Fibroblast of the aortic adventitia (primary cell): ENCODE results near the gene ITGB2. TPM values are rescaled to one million over a fixed set of nuclear protein-coding genes. Genes with fewer than 3 reads are reported as not detected.

Experiments used
- DNase-seq: peaks from one replicate; pipeline ENCODE4 v3.0.0-alpha.2; 2010; ENCODE audit warnings: low read depth
- H3K4me3 ChIP-seq: 2 replicates; pipeline ENCODE4 v1.5.1; 2011; ENCODE audit warnings: low read depth, mild to moderate bottlenecking, control low read depth, low read length, moderate library complexity
- total RNA-seq: library from RNA; depleted of rRNA; stranded (reverse); fragments of >200 nt; gene quantifications from 2 replicates; pipeline ENCODE4 v1.2.3, GENCODE V29; 2012; ENCODE audit warnings: low replicate concordance
- TF ChIP-seq, protein P1 (sequence below): IDR thresholded peaks from 2 replicates; pipeline ENCODE4 v1.5.1; 2011; ENCODE audit warnings: mild to moderate bottlenecking, low read length, control low read depth, inconsistent platforms; ENCODE audit not compliant: insufficient read depth

The ITGB2 gene
- total RNA-seq, 1 donor: 0.09 TPM

DNA sequence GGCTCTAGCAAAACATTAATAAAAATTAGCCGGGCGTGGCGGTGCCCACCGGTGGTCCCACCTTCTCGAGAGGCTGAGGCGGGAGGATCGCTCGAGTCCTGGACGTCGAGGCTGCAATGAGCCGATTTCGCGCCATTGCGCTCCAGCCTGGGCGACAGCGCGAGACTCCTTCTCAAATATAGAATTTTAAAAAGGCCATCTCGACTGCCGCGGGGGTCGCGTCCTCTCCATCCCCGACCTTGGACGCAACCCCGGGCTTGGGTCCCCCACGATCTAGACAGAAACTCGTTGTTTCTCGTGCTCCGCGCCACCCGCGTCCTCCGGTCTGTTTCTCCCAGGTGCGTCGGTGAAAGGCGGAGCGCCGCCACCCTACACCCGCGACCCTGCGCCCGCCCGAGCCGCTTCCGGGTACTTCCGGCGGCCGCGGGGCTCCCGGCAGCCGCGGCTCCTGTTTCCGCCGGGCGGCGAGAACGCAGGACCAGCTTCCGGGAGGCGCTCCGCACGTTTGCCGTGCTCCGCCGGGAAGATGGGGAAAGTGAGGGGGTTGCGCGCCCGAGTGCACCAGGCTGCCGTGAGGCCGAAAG, 18.9 kb upstream of the ITGB2 start, which contains the start of gene SLX9:
SLX9 (plus strand) TSS at position 498 of the 584 bp plus-strand sequence; CDS start at position 527, 29 bp downstream.
- H3K4me3 ChIP-seq: peak within 1 kb of the TSS; percentile 92
- DNase-seq: peak; percentile 73
- TF ChIP-seq, protein P1, sequence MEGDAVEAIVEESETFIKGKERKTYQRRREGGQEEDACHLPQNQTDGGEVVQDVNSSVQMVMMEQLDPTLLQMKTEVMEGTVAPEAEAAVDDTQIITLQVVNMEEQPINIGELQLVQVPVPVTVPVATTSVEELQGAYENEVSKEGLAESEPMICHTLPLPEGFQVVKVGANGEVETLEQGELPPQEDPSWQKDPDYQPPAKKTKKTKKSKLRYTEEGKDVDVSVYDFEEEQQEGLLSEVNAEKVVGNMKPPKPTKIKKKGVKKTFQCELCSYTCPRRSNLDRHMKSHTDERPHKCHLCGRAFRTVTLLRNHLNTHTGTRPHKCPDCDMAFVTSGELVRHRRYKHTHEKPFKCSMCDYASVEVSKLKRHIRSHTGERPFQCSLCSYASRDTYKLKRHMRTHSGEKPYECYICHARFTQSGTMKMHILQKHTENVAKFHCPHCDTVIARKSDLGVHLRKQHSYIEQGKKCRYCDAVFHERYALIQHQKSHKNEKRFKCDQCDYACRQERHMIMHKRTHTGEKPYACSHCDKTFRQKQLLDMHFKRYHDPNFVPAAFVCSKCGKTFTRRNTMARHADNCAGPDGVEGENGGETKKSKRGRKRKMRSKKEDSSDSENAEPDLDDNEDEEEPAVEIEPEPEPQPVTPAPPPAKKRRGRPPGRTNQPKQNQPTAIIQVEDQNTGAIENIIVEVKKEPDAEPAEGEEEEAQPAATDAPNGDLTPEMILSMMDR: no peak

DNA sequence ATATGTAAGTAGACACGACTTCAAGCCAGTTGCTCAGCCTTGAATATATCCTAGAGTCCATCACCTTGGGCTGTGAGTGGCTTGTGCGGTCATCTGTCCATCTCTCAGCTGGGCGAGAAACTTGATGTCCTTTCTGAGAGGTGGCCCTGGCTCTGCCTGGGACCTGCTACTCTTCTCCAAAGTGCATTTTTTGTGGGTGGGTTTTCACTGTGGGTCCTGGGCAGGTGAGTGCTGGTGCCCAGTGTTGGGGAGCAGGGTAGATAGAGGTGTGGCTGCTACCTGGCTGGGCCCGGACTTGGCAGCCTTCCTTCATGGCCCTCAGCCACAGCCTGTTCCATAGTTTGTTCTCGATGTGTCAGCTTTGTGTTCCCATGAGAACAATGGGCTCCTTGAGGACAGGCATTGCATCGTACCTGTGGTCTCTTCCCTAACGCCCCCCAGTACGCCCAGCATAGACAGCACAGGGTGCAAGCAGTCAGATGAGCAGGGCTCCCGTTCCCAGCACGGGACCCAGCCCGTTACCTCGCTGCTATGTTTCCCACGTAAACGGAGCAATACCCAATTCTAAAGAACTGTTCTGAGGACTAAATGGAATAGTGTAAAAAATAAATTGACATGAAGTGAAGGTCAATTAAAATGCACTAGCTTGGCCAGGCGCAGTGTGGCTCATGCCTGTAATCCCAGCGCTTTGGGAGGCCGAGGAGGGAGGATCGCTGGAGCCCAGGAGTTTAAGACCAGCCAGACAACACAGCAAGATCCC, 18.3 kb upstream of the ITGB2 start:
- no peak for DNase-seq
- TF ChIP-seq, protein P1: no peak
- H3K4me3 ChIP-seq: peak overlapping the region; percentile 92

DNA sequence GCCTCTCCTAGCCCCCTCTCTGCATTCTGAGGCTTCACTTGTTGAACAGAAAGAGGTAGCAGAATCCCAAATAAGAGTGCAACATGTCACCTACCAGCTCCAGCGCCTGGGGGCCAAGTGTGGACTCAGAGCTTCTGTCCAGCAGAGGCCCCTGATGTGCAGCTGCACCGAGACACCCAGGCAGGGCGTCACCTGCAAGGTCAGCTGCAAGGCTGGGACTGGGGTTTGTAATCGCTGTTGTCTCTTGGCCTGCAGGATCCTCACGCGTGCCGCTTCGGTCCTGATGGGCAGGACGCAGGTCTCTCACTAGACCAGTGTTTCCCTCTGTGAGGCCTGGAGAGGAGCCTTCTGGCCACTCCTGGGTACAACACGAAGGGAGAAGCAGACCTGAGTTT, 14.8 kb upstream of the ITGB2 start:
- H3K4me3 ChIP-seq: no peak overlapping the region
- TF ChIP-seq, protein P1: no peak

DNA sequence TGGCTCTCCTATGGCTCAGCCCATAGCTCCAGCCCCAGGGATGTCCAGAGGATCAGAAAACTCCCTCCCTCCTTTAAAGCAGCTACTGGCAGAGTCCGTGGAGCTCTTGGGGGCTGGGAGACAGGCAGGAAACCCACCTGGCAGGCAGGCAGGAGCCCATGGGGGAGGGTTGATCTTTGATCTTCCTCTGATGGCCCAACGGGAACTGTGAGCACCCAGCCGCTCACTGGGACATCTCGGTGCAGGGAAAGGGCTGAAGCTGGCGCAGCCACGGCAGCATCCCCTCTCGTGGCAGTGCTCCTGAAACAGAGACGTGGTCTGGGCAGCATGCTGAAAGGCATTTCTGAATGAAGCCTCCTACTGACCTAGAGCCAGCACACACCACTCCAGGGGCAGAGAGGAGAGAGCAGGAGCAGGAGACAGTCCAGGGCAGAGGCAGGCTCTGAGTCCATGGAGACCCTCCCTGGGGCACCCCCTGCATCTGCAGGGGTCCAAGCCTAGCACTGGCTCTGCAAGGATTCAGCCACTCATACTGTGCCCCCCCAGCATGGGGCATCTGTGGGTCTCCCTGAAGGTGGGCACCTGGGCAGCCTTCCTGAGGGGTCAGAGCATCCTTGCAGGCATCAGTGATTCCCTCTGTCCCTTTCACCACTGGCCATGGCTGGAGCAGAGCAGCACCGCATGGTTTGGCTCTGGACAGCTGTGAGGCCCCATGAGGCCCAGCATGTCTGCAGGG, 14.3 kb upstream of the ITGB2 start:
- TF ChIP-seq, protein P1: no peak
- no peak overlapping the region for H3K4me3 ChIP-seq
- DNase-seq: no peak

More for the DNA sequence above, 14.8 kb upstream of the ITGB2 start:
- DNase-seq: no peak

DNA sequence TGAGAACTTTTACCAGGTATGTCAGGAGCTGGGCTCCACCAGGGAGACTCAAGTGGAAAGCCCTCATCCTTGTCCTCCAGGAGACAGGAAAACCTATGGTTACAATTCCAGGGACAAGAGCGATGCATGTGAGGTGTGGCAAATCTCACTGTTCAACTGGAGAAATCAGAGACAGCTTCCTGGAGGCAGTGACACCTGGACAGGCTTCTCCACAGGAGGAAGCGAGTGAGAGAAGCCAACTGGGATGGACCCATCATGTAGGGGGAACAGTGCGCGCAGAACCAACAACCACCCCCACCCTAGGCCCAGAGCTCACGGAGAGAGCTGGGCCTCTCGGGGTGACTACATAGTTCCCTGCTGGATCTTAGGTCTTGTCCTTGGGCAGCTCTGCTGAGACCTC, 13.6 kb upstream of the ITGB2 start:
- TF ChIP-seq, protein P1: no peak
- no peak for DNase-seq
- no peak overlapping the region for H3K4me3 ChIP-seq

DNA sequence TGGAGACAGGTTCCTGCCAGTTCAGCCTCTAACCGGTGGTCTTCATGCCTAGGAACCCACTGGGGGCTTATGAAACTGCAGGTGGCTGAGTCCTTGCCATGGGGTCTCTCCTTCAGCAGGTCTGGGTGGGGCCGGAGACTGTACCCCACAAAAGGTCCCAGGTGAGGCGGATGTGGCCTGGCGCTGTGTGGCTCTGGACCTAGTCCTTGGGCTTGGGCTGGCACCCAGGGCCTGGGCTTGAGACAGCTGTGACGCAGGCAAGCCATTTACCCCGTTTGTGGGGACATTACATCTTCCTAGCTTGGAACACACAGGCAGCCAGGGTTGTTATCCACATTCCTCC, 13.2 kb upstream of the ITGB2 start:
- no peak overlapping the region for H3K4me3 ChIP-seq
- TF ChIP-seq, protein P1: no peak
- DNase-seq: no peak
